ENCODE results near the gene AFTPH. TPM values are rescaled to one million over a fixed set of nuclear protein-coding genes. Genes with fewer than 3 reads are reported as not detected.
A peak's percentile ranks its signal among the peaks of the same experiment; 100 is the strongest.

The AFTPH gene
- total RNA-seq, 5 donors from 2014 or later (not counting 1 experiment from before 2014, with no cell fraction given), result 33.4 to 42.5 (median 37.9) TPM

GRCh38 chr2:64487256-64488049 lies 36.7 kb upstream of the AFTPH start:
- Histone ChIP-seq H3K9me3 (no peaks in the 10 kb centered on the region), H3K4me3 (ENCODE audit: control insufficient read depth in 1 of 2, extremely low read depth in 1 of 2, low read length in 1 of 2) (no peak overlapping the region), H3K27me3 (replicated peaks in 1 of 2; ENCODE audit: control insufficient read depth in 2 of 2, extremely low read depth in 1 of 2, insufficient read depth in 2 of 2, low read length in 1 of 2) (peaks cover 0 to 10% of the 10 kb centered on the region in 2 experiments), H3K27ac (ENCODE audit: low read length) (no peak overlapping the region), H3K36me3 (ENCODE audit: control insufficient read depth in 2 of 2, extremely low read depth in 1 of 2, insufficient read depth in 1 of 2, low read length in 1 of 2) (no peaks in the 10 kb centered on the region), H3K4me1 (ENCODE audit: control insufficient read depth in 1 of 2, extremely low read depth in 1 of 2, insufficient read depth in 2 of 2, low read length in 2 of 2) (peaks cover 4 to 15% of the 10 kb centered on the region in 2 experiments)
- ChIA-PET CTCF (interaction anchor here (0.5 to 5.7 kb wide), 25 partner anchors 7 to 814 kb away, joined by 3 to 62 read pairs (median 3); partner anchors contain the start of gene AFTPH (in 1 of the 2)), POLR2A (interaction anchor here (0.6 to 1.0 kb wide), 3 partner anchors 18 to 383 kb away, joined by 3 read pairs; no protein-coding TSS in a partner anchor)
- H3K36me3 Mint-ChIP-seq, result no peaks in the 10 kb centered on the region
- no peak overlapping the region for H3K4me3 Mint-ChIP-seq
- no peak overlapping the region for H3K27ac Mint-ChIP-seq
- DNase-seq, result no peak
- H3K9me3 Mint-ChIP-seq, result no peaks in the 10 kb centered on the region
- 62% methylated on average over 4 of the region's 10 CpGs for WGBS (ENCODE audit: insufficient coverage)
- peaks cover 9 to 15% (median 13%) of the 10 kb centered on the region in 3 donors for H3K4me1 Mint-ChIP-seq
- ATAC-seq (replicated peaks in 1 of 4), result peak in 1 of 4 experiments; percentile 14
- peaks cover 1 to 5% of the 10 kb centered on the region in 2 donors for H3K27me3 Mint-ChIP-seq

- no peak overlapping the region for H3K27ac Mint-ChIP-seq
- peak; percentile 76 to 87 (median 78) for ATAC-seq (replicated peaks in 1 of 4)
- 92% methylated on average over 10 of the region's 20 CpGs for WGBS (ENCODE audit: insufficient coverage)
- ChIA-PET POLR2A (interaction anchor here (0.6 to 1.0 kb wide), 3 partner anchors 18 to 384 kb away, joined by 3 read pairs; no protein-coding TSS in a partner anchor), CTCF (interaction anchor here (0.5 to 5.7 kb wide), 27 partner anchors 8 to 813 kb away, joined by 3 to 62 read pairs (median 3); partner anchors contain the start of gene AFTPH (in 1 of the 2))
- peak; percentile 36 to 86 (median 70) for DNase-seq
- H3K4me1 Mint-ChIP-seq, result peaks cover 9 to 15% (median 13%) of the 10 kb centered on the region in 3 donors
- H3K27me3 Mint-ChIP-seq, result peaks cover 1 to 5% of the 10 kb centered on the region in 2 donors
- H3K36me3 Mint-ChIP-seq, result no peaks in the 10 kb centered on the region
- peaks cover 4 to 15% of the 10 kb centered on the region in 2 experiments for H3K4me1 ChIP-seq (ENCODE audit: control insufficient read depth in 1 of 2, extremely low read depth in 1 of 2, insufficient read depth in 2 of 2, low read length in 2 of 2)
- no peak overlapping the region for H3K4me3 ChIP-seq (ENCODE audit: control insufficient read depth in 1 of 2, extremely low read depth in 1 of 2, low read length in 1 of 2)
- H3K9me3 Mint-ChIP-seq, result no peaks in the 10 kb centered on the region
- H3K9me3 ChIP-seq, result no peaks in the 10 kb centered on the region
- H3K27me3 ChIP-seq (replicated peaks in 1 of 2; ENCODE audit: control insufficient read depth in 2 of 2, extremely low read depth in 1 of 2, insufficient read depth in 2 of 2, low read length in 1 of 2), result peaks cover 0 to 10% of the 10 kb centered on the region in 2 experiments
- H3K4me3 Mint-ChIP-seq, result no peak overlapping the region
- no peaks in the 10 kb centered on the region for H3K36me3 ChIP-seq (ENCODE audit: control insufficient read depth in 2 of 2, extremely low read depth in 1 of 2, insufficient read depth in 1 of 2, low read length in 1 of 2)
- no peak overlapping the region for H3K27ac ChIP-seq (ENCODE audit: low read length)
These were observed 35.8 kb upstream of the AFTPH start for GRCh38 chr2:64488050-64488974.

- Mint-ChIP-seq H3K4me1 (peaks cover 9 to 15% (median 13%) of the 10 kb centered on the region in 3 donors), H3K4me3 (no peak overlapping the region), H3K27ac (no peak overlapping the region), H3K36me3 (no peaks in the 10 kb centered on the region), H3K9me3 (no peaks in the 10 kb centered on the region), H3K27me3 (peaks cover 1 to 5% of the 10 kb centered on the region in 2 donors)
- Histone ChIP-seq H3K4me1 (ENCODE audit: control insufficient read depth in 1 of 2, extremely low read depth in 1 of 2, insufficient read depth in 2 of 2, low read length in 2 of 2) (peaks cover 4 to 15% of the 10 kb centered on the region in 2 experiments), H3K27me3 (replicated peaks in 1 of 2; ENCODE audit: control insufficient read depth in 2 of 2, extremely low read depth in 1 of 2, insufficient read depth in 2 of 2, low read length in 1 of 2) (peaks cover 0 to 10% of the 10 kb centered on the region in 2 experiments), H3K4me3 (ENCODE audit: control insufficient read depth in 1 of 2, extremely low read depth in 1 of 2, low read length in 1 of 2) (no peak overlapping the region), H3K9me3 (no peaks in the 10 kb centered on the region), H3K27ac (ENCODE audit: low read length) (no peak overlapping the region), H3K36me3 (ENCODE audit: control insufficient read depth in 2 of 2, extremely low read depth in 1 of 2, insufficient read depth in 1 of 2, low read length in 1 of 2) (no peaks in the 10 kb centered on the region)
- ChIA-PET POLR2A (no interaction called here), CTCF (interaction anchor here (1.7 to 5.7 kb wide), 4 partner anchors 158 to 440 kb away, joined by 10 to 62 read pairs (median 32); no protein-coding TSS in a partner anchor)
- ATAC-seq (replicated peaks in 1 of 4), result no peak
- no peak for DNase-seq
- 93% methylated on average over 2 of the region's 5 CpGs for WGBS (ENCODE audit: insufficient coverage)
These were observed 34.9 kb upstream of the AFTPH start for GRCh38 chr2:64489081-64489751.

GRCh38 chr2:64491426-64491825 lies 32.7 kb upstream of the AFTPH start:
- ATAC-seq (replicated peaks in 1 of 4), result no peak
- Mint-ChIP-seq H3K4me3 (no peak overlapping the region), H3K36me3 (no peaks in the 10 kb centered on the region), H3K4me1 (peaks cover 9 to 15% (median 13%) of the 10 kb centered on the region in 3 donors), H3K27ac (no peak overlapping the region), H3K27me3 (peaks cover under 1 to 5% of the 10 kb centered on the region in 2 donors), H3K9me3 (no peaks in the 10 kb centered on the region)
- Histone ChIP-seq H3K4me3 (ENCODE audit: control insufficient read depth in 1 of 2, extremely low read depth in 1 of 2, low read length in 1 of 2) (no peak overlapping the region), H3K36me3 (ENCODE audit: control insufficient read depth in 2 of 2, extremely low read depth in 1 of 2, insufficient read depth in 1 of 2, low read length in 1 of 2) (no peaks in the 10 kb centered on the region), H3K27me3 (replicated peaks in 1 of 2; ENCODE audit: control insufficient read depth in 2 of 2, extremely low read depth in 1 of 2, insufficient read depth in 2 of 2, low read length in 1 of 2) (peaks cover 0 to 10% of the 10 kb centered on the region in 2 experiments), H3K27ac (ENCODE audit: low read length) (no peak overlapping the region), H3K9me3 (no peaks in the 10 kb centered on the region), H3K4me1 (ENCODE audit: control insufficient read depth in 1 of 2, extremely low read depth in 1 of 2, insufficient read depth in 2 of 2, low read length in 2 of 2) (peaks cover 4 to 15% of the 10 kb centered on the region in 2 experiments)
- POLR2A ChIA-PET, result interaction anchor here in 1 of 2 donors (0.7 kb wide), 1 partner anchor 42 kb away, joined by 3 read pairs; no protein-coding TSS in a partner anchor
- no CpG with 5 or more reads among the region's 4 CpGs for WGBS (ENCODE audit: insufficient coverage)
- CTCF ChIA-PET, result interaction anchor here in 1 of 2 donors (0.6 kb wide), 1 partner anchor 179 kb away, joined by 6 read pairs; no protein-coding TSS in a partner anchor
- no peak for DNase-seq

- Histone ChIP-seq H3K27ac (ENCODE audit: low read length) (no peak overlapping the region), H3K27me3 (replicated peaks in 1 of 2; ENCODE audit: control insufficient read depth in 2 of 2, extremely low read depth in 1 of 2, insufficient read depth in 2 of 2, low read length in 1 of 2) (peaks cover 0 to 9% of the 10 kb centered on the region in 2 experiments), H3K9me3 (no peaks in the 10 kb centered on the region), H3K4me3 (ENCODE audit: control insufficient read depth in 1 of 2, extremely low read depth in 1 of 2, low read length in 1 of 2) (no peak overlapping the region), H3K4me1 (ENCODE audit: control insufficient read depth in 1 of 2, extremely low read depth in 1 of 2, insufficient read depth in 2 of 2, low read length in 2 of 2) (peaks cover 4 to 15% of the 10 kb centered on the region in 2 experiments), H3K36me3 (ENCODE audit: control insufficient read depth in 2 of 2, extremely low read depth in 1 of 2, insufficient read depth in 1 of 2, low read length in 1 of 2) (no peaks in the 10 kb centered on the region)
- ChIA-PET CTCF (no interaction called here), POLR2A (no interaction called here)
- H3K4me1 Mint-ChIP-seq, result peaks cover 9 to 15% (median 13%) of the 10 kb centered on the region in 3 donors
- H3K27ac Mint-ChIP-seq, result no peak overlapping the region
- no peak overlapping the region for H3K4me3 Mint-ChIP-seq
- no peaks in the 10 kb centered on the region for H3K36me3 Mint-ChIP-seq
- no peaks in the 10 kb centered on the region for H3K9me3 Mint-ChIP-seq
- ATAC-seq (replicated peaks in 1 of 4), result no peak
- no CpG with 5 or more reads among the region's 3 CpGs for WGBS (ENCODE audit: insufficient coverage)
- H3K27me3 Mint-ChIP-seq, result peaks cover 6 to 7% of the 10 kb centered on the region in 2 donors
- DNase-seq, result no peak
These were observed 31.9 kb upstream of the AFTPH start for GRCh38 chr2:64492272-64492671.

All from T-cell (primary cell).